ENCODE data around the gene PARD3.

Gene PARD3

DNA sequence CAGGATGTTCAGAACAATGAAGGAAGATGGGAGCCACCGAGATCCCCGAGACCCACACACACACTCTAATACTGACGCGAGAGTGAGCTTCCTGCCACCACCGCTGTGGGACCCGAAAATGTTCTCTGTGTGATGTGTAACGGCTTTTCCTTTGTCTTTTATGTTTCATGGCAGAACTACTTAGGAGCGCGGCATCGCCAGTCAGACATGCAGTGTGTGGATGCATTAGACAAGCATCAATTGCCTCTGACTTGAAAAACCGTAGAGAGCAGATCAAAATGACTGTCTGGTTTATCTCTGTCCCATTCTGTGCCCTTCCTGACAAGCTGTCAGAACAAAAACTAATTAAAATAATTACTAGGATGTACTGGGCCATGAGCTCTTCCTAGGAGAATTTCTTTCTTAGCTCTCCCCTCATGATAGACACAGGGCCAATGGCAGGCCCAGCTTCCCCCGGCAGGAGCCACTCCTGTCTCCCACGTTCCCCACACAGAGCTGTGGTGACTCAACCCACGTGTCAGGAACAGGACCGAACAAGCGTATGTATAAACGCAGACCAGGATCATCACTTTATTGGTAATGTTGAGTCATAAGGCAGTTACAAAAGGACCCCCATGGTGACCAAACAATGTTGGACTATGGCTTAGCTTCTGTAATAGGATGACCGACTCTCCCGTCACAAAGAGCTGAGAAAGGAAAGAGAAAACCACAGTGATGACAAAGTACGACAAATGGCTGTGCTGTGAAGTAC, 705.0 kb downstream of the PARD3 start:
- no peak overlapping the region for H3K27ac ChIP-seq
- TF ChIP-seq, protein P1, sequence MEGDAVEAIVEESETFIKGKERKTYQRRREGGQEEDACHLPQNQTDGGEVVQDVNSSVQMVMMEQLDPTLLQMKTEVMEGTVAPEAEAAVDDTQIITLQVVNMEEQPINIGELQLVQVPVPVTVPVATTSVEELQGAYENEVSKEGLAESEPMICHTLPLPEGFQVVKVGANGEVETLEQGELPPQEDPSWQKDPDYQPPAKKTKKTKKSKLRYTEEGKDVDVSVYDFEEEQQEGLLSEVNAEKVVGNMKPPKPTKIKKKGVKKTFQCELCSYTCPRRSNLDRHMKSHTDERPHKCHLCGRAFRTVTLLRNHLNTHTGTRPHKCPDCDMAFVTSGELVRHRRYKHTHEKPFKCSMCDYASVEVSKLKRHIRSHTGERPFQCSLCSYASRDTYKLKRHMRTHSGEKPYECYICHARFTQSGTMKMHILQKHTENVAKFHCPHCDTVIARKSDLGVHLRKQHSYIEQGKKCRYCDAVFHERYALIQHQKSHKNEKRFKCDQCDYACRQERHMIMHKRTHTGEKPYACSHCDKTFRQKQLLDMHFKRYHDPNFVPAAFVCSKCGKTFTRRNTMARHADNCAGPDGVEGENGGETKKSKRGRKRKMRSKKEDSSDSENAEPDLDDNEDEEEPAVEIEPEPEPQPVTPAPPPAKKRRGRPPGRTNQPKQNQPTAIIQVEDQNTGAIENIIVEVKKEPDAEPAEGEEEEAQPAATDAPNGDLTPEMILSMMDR (conservative IDR thresholded peaks at IDR 0.05): no peak

DNA sequence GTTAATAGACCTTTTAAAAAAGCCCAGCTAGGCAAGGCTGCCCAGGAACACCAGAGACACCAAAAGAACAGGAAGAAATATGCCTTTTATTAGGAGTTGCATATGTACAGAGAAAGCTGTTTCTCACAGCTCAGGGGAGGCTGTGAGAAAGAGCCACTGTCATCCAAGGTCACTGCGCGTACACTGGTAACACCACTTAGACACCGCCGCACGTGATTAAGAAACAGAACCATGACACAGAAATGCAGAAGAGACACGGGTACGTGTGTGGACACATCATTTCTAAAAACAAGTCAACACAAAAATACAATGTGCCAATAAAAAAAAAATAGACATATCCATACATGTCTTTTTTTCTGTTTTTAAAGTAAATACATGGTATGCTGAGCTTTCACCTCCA, 705.6 kb downstream of the PARD3 start:
- TF ChIP-seq, protein P1 (conservative IDR thresholded peaks at IDR 0.05): no peak

DNA sequence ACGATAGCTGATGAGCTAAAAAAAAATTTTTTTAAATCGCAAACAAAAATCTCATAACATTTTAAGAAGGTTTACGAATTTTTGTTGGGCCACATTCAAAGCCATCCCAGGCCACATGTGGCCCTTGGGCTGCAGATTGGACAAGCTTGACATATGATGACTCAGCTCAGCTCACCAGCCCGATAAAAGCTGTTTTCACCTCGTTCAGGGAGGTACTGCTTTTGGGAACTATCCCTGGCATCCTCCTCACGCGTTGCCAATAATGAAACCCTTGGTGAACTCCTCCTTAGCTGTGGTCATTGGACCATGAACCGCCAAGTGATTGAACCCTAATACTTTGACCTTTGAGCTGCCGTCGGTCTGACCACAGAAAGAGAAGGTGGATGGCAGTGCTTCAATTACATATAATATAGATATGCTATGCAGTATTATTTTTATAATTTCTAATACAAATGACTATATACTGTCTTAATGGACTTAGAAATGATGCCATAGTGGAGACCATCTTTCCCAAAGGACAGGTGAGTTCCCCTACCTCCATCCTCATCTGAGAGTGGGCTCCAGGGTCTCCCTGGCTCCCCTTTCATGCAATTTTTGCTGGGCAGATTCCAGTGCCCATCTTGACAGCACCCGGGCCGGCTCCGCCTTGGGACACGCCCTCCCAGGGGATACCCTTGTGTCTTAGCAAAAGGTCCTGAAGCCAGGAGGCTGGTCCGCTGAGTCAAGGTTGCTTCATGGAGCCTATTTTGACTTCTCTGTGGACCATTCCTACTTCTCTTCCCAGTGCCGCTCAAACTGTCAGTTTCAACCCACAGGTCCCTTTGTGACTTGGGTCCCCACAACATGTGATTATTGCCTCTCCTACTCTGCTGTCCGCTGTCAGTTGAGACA, 707.2 kb downstream of the PARD3 start:
- no peak overlapping the region for H3K27ac ChIP-seq
- TF ChIP-seq, protein P1 (conservative IDR thresholded peaks at IDR 0.05): no peak

More for the DNA sequence above, 705.6 kb downstream of the PARD3 start:
- no peak overlapping the region for H3K27ac ChIP-seq

DNA sequence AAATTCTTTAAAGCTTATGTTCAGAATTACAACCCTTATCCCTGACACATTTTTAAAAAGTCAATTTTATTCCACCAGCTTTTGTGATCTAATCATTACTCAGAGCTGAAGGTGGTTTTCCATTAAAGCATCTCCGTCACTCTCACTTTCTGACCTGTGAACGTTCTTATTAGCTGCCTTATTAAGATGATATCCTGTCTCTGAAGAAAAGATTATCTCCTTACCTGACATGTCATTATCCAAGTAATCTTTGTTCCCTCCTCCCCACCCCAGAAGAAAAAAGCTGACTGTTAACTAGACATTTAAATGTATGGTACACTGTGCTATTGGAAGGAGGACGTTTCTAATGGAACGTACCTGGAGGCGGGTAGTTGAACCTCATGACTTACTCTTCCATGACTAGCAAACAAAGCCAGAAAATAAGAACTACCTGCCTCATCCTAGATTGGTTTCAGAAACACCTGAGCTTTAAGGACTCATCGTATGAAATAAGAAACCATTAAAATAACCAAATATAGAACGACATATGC, 708.7 kb downstream of the PARD3 start:
- TF ChIP-seq, protein P1 (conservative IDR thresholded peaks at IDR 0.05): no peak
- no peak overlapping the region for H3K27ac ChIP-seq

DNA sequence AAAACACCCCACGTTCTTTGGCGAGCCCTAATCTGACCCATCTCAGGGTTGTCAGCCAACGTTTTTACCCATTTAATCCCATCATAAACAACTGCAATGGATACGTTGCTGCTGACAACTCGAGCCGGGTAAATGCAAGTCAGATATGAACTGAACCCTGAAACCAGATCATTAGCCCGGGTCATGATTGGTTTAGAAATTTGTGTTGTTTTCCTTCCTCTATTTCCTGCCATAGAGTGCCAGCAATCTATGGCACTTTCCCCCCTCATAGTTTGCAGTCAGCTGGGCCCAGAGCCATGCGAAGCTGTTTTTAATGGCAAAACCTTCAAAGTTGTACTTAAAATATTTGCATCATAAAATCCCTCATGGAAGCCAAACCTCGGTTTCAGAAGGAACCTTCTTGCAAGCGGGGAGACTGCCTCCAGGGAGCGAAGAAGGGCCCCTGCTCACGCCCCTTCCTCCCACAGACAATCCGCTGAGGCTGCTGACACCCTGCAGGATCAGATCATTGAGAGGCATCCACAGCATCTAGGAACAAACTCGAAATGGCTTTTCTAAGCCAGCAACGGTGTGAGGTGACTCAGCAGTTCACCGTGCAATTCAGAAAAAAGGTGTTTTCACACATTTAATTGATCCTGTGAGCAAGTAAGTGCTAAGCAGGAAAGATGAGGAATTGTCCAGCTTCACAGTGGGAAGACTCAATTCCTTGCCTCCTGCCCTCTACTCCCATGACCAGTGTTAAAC, 710.1 kb downstream of the PARD3 start:
- TF ChIP-seq, protein P1 (conservative IDR thresholded peaks at IDR 0.05): no peak
- H3K27ac ChIP-seq: no peak overlapping the region

DNA sequence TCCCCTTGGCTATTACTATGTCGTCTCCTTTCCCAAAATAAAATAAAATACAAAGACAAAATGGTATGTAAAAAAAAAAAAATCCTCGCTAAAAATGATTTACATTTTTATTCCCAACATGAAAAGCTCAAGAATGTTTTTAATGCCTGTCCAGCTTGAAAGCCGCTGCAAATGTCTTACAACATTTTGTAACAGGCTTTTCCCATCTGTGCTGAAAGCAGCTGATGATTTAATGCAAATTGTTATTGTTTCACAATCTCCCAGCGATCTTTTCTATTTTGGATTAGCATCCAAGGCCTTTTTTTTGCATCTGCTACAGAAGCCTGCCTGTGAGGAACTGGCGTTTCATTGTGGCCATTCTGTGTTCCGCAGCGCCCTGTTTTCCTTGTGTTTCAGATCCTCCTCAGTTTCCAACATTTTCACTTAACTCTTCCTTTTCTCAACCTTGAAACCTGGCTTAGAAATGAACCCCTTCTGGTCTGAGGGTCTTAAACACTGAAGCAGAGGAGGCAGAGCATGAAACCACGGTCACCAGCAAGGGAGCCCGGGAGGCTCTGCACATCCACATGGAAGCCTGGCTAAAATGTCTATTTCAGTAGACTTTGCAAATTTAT, 712.1 kb downstream of the PARD3 start:
- TF ChIP-seq, protein P1 (conservative IDR thresholded peaks at IDR 0.05): no peak
- H3K27ac ChIP-seq: no peak overlapping the region
